ENCODE results near the gene PREB.

The PREB gene

DNA sequence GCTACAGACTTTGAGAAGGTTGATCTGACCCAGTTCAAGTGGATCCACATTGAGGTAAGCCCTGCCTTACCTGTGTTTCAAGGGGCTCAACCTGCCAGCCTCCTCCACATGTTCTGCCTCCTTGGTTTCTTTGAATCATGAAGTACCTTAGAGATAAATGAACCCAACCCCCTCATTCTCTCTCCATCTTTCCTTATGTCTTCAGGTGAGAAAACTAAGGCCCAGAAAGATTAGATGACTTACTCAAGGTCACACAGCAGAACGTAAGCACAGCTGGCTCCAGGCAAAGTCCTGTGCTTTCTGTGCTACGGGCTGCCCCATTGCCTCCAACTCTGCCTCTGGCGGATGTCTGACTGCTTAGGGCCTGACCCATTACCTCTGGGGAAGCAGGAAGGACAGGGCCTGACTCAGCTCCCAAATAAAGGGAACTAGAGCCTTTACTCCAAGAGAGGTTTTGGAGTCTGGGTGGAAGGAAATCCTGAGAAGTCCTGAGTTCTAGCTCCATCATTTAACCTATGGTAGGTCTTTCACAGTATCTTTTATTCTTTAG is 37.6 kb downstream of the PREB start:
- no peak for DNase-seq (ENCODE audit: low read depth, low spot score)

GRCh38 chr2:27095745-27096651 is 38.4 kb downstream of the PREB start:
- DNase-seq (ENCODE audit: low read depth, low spot score), result no peak

GRCh38 chr2:27095427-27095744 is 39.0 kb downstream of the PREB start:
- DNase-seq (ENCODE audit: low read depth, low spot score), result no peak

DNA sequence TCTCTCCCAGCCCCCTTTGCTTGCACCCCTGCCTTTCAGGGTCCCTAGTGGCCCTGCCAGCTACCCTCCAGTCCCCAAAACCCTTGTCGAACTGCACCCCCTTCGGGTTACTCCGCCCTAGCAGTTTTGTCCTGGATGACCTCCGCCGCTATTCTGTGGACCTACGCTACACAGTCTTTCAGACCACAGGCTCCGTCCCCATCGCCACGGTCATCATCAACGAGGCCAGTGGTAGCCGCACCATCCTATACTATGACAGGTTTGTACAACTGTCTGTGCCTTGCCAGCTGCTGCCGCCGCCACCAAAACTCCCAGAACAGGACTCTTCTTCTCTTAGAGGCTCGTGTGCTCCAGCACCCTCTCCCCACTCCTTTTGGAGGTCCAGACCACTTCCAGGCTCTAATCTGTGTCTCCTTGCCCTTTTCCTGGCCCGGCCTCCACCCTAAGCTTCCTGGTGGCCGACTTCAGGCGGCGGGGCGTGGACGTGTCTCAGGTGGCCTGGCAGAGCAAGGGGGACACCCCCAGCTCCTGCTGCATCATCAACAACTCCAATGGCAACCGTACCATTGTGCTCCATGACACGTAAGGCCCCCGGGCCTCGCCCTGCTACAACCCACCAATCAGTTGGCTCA is 40.0 kb downstream of the PREB start:
- DNase-seq (ENCODE audit: low read depth, low spot score), result no peak

DNA sequence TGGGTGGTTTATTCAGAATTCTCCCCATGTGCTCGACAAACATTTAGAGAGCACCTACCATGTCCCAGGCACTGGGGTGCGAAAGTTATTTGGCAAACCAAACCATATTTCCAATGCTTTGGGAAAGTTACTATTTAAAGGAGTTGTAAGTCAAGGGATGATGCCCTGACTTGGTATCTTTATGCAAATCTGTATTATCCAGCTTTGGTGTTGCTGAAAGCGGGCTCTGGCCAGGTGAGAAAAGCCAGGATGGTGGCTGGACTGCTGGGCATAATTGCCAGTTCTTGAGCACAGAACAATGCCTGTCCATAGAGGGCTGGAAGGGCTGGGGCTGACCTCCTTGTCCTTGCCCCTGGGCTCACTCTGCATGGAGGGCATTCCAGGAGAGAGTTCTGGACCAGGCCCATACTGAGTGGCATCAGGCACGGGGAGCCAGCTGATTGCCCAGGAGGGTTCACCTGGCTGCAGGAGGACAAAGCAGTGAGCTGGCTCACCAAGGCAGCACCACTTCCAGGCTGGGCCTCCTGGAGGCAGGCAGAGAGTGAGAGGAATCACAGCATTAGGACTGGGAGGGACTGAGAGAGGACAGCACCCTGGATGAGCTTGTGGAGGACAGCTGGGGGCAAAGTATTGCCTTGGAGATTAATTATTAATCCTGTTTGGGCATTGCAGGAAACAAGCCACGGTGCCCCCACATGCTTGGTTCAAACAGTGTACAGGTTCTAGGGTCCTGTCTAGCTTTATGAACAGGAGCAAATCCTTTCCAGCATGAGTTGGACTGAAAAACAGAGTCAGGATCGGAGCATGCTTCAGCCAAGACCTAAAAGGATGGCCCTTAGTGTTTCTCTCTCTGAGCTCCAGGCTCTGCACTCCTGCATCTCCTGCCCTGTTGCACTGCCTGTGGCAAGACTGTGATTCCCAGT is 40.7 kb downstream of the PREB start:
- no peak for DNase-seq (ENCODE audit: low read depth, low spot score)

DNA sequence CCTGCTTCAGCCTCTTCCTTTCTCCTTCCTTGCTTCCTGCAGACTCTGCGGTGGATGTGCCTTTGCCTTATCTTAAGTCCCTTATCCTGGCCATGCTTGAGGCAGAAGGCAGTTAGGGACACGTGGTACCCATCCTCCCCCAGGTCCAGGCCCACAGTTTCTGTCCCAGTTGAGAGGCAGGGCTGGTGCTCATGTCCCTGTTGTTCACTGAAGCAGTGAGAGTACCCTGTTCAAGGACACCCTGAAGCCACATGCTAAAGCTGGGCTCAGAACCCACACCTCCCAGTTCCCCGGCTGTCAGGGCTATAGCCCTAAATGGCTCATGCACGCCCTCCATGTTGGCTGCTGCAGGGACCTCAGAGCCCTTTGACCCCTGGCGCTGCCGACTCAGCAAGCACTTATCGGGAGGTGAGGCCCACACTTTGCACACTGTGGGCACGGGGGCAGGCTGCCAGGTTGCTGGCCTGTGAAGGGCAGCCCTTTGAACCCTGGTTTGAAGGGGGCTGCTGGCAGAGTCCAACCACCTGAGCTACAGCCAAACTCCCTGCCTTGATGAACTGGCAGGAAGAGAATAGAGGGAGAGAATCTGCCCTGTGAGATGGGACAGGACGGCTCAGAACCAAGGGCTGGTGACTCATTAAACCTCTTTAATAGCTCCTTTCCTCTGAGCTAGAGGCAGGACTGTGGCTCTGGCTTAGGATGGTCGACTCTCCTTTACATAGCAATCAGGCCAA is 41.6 kb downstream of the PREB start:
- DNase-seq (ENCODE audit: low read depth, low spot score), result no peak

GRCh38 chr2:27091746-27092695 is 42.4 kb downstream of the PREB start:
- no peak for DNase-seq (ENCODE audit: low read depth, low spot score)

GRCh38 chr2:27089111-27089954 is 45.1 kb downstream of the PREB start:
- no peak for DNase-seq (ENCODE audit: low read depth, low spot score)

DNA sequence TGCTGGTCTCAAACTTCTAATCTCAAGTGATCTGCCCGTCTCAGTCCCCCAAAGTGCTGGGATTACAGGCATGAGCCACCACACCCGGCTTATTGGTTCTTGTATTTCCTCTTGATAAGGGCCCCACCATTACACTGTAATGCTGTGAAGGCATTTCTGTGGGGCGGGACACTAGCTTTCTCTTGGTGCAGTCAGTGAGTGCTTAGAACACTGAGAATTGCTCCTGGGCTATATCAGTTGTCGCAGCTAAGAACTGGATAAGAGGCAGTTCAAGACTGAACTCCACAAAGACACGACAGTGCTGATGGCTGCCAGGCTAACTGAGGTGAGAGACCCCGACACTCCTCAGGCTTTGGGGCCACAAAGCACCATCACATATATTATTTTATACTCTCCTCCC is 45.8 kb downstream of the PREB start:
- DNase-seq (ENCODE audit: low read depth, low spot score), result no peak

DNA sequence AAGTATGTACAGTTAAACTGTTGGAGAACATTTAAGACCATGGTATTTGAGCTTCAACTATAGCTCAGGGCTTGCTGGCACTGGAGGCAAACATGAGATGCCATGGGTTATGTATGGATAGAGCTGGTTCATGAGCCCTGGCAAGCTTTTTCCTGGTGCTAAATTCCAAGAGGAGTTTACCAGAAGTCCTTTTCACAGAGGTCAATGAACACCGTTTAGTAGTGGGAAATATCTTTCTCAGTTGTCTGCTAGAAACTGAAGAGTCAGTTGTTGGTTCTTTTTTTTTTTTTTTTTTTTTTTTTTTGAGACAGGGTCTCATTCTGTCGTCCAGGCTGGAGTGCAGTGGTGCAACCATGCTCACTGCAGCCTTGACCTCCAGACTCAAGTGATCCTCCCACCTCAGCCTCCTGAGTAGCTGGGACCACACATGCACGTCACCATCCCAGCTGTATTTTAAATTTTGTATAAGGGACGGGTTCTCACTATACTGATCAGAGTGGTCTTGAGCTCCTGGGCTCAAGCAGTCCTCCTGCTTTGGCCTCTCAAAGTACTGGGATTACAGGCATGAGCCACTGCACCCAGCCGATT is 46.5 kb downstream of the PREB start:
- DNase-seq (ENCODE audit: low read depth, low spot score), result no peak

DNA sequence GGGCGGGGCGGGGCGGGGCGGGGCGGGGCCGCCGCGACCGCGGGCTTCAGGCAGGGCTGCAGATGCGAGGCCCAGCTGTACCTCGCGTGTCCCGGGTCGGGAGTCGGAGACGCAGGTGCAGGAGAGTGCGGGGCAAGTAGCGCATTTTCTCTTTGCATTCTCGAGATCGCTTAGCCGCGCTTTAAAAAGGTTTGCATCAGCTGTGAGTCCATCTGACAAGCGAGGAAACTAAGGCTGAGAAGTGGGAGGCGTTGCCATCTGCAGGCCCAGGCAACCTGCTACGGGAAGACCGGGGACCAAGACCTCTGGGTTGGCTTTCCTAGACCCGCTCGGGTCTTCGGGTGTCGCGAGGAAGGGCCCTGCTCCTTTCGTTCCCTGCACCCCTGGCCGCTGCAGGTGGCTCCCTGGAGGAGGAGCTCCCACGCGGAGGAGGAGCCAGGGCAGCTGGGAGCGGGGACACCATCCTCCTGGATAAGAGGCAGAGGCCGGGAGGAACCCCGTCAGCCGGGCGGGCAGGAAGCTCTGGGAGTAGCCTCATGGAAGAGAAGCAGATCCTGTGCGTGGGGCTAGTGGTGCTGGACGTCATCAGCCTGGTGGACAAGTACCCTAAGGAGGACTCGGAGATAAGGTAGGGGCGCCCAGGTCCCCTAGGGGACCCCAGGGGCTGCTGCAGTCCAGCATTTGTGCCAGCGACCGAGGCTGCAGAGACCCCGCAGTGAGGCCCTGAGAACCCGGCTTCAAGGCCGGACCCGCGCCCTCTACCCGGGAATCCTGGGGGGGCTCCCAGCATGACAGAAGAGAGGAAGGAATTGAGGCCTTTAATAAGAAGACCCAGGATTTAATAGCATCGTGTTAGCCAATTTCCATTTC is 47.5 kb downstream of the PREB start, which contains the start of gene KHK:
Gene KHK, plus strand, starts transcription at position 49 of the 870 bp plus-strand sequence. Its CDS starts 488 bp downstream, at position 537.
- no peak for DNase-seq (ENCODE audit: low read depth, low spot score)

DNA sequence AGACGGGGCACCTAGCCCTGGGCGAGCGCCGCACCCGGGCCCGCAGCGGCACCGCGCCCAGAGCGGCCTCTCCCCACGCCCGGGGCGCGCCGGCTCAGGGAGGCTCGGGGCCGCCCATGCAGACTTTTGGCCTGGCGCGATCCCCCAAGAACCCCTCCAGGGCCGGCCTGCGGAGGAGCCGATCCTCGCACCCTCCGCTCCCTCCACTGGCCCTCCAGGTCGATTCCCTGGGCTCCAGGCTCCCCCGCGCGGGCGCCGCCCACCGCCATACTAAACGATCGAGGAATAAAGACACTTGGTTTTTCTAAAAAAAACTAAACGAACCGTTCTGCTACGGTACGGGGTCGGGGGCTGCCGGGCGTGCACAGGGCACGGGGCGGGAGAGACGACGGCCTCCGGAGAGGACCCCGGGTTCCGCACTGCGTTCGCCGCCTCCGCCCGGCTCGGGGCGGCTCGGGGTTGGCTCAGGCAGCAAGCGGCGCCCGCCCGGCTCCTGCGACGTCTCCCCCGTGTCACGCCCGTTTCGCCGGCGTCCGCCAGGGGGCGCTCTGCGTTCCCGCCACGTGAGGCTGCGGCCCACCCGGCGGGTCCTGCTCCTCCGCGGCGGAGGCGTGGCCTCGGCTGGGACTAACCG is 48.2 kb downstream of the PREB start:
- no peak for DNase-seq (ENCODE audit: low read depth, low spot score)

DNA sequence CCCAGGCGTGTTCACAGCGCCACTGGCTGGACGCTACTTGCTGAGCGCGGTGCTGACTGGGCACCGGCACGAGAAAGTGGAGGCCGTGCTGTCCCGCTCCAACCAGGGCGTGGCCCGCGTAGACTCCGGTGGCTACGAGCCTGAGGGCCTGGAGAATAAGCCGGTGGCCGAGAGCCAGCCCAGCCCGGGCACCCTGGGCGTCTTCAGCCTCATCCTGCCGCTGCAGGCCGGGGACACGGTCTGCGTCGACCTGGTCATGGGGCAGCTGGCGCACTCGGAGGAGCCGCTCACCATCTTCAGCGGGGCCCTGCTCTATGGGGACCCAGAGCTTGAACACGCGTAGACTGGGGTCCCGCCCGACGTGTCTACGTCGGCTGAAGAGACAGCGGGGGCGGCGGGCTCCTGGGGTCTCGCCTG is 48.8 kb downstream of the PREB start:
- DNase-seq (ENCODE audit: low read depth, low spot score), result no peak

DNA sequence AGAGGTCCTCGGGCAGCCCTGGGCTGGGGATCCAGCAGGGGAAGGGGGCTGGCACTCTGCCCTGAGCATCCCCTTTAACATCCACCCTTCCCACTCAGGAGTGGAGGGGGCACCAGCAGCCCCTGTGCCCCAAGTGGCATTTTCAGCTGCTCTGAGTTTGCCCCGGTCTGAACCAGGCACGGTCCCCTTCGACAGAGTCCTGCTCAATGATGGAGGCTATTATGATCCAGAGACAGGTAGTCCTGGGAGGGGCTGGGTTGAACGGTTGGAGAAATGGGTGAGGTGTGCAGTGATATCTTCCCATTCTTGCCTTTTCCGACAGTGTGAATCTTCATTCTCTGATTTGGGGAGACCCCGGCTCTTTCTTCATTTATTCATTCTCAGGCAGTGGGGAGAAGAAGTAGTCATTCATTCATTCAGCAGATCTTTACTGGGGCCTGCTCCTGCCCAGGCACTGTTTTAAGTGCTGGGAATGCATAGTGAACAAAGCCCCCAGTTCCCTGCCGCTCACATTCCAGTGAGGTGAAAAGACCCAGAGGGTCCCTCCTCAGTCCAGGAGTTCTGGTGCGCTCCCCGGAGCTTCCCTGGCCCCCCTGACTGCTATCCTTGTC is 49.3 kb downstream of the PREB start:
- no peak for DNase-seq (ENCODE audit: low read depth, low spot score)

DNA sequence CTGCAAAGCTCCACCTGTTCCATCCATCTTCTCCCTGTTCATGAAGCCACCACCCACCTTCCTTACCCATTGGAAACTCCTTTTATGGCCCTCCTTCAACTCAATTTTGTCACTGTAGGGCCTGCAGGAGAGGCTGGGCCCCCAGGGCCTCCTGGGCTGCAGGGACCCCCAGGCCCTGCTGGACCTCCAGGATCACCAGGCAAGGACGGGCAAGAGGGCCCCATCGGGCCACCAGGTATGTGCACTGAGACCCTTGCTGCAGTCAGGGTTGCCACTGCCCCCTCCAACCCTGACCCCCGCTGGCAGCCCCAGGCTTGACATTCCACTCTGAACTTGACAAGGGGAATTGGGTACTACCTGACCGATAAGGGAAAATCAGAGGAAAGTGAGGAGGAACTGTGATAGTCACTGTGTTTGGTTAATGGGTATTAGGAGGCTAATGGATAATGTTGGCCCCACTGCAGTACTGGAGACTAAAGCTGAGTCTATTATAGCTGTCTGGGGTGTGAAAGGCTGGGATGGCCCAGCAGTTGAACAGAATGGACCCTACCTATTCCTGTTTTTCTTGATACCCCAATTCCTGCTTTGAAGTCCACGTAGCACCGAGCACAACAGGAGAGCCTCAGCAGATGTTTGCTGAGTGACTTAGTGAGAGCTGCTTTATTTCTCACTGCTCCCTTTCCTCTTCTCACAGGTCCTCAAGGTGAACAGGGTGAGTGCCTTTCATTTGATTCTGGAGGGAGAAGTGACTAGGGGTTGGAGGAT is 50.0 kb downstream of the PREB start:
- no peak for DNase-seq (ENCODE audit: low read depth, low spot score)
